ENCODE results near the gene HLA-E. TPM values are rescaled to one million over a fixed set of nuclear protein-coding genes. Genes with fewer than 3 reads are reported as not detected.

HLA-E gene
- total and polyA plus RNA-seq, 2 of the 13 experiments (the other 11 are each of a cell fraction or from before 2014, with no cell fraction given) = 45.2 to 90.4 TPM

GRCh38 chr6:30489081-30490025 is at the start of gene HLA-E (continued):
- TF ChIP-seq, protein P1, sequence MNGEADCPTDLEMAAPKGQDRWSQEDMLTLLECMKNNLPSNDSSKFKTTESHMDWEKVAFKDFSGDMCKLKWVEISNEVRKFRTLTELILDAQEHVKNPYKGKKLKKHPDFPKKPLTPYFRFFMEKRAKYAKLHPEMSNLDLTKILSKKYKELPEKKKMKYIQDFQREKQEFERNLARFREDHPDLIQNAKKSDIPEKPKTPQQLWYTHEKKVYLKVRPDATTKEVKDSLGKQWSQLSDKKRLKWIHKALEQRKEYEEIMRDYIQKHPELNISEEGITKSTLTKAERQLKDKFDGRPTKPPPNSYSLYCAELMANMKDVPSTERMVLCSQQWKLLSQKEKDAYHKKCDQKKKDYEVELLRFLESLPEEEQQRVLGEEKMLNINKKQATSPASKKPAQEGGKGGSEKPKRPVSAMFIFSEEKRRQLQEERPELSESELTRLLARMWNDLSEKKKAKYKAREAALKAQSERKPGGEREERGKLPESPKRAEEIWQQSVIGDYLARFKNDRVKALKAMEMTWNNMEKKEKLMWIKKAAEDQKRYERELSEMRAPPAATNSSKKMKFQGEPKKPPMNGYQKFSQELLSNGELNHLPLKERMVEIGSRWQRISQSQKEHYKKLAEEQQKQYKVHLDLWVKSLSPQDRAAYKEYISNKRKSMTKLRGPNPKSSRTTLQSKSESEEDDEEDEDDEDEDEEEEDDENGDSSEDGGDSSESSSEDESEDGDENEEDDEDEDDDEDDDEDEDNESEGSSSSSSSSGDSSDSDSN (CRISPR knock-in tag; IDR thresholded peaks at IDR 0.05) = peak; percentile 55
- TF ChIP-seq KLF13 (CRISPR knock-in tag; IDR thresholded peaks at IDR 0.05) (no peak), CCAR2 (optimal IDR thresholded peaks at IDR 0.05; ENCODE audit: low read depth, low read length) (no peak), ZNF639 (CRISPR knock-in tag; conservative IDR thresholded peaks at IDR 0.05) (no peak; the same call in 1 of the 2 replicates), ZBTB42 (CRISPR knock-in tag; IDR thresholded peaks at IDR 0.05) (no peak), ZHX1 (CRISPR knock-in tag; IDR thresholded peaks at IDR 0.05; ENCODE audit: low read depth) (no peak), ZSCAN12 (CRISPR knock-in tag; IDR thresholded peaks at IDR 0.05) (no peak), ZNF460 (CRISPR knock-in tag; IDR thresholded peaks at IDR 0.05; ENCODE audit: borderline replicate concordance) (peak; percentile 96), ZNF121 (CRISPR knock-in tag; IDR thresholded peaks at IDR 0.05) (no peak), LCORL (IDR thresholded peaks at IDR 0.05) (0 out of 2 replicates have a peak, but pooled peaks have one; percentile 27), LCORL (CRISPR knock-in tag; IDR thresholded peaks at IDR 0.05) (peak; percentile 17; the same call in 1 of the 2 replicates), SSRP1 (CRISPR knock-in tag; IDR thresholded peaks at IDR 0.05) (no peak), ZFYVE20 (CRISPR knock-in tag; IDR thresholded peaks at IDR 0.05; ENCODE audit: borderline replicate concordance, low read depth) (no peak), KDM1A (CRISPR knock-in tag; IDR thresholded peaks at IDR 0.05) (peak; percentile 80; the same call in 1 of the 2 replicates), ZNF275 (CRISPR knock-in tag; IDR thresholded peaks at IDR 0.05; ENCODE audit: borderline replicate concordance) (peak; percentile 19; the same call in 1 of the 2 replicates), SAP130 (CRISPR knock-in tag; IDR thresholded peaks at IDR 0.05; ENCODE audit: low read depth) (peak; percentile 68), POGZ (CRISPR knock-in tag; IDR thresholded peaks at IDR 0.05) (peak; percentile 19; the same call in 1 of the 2 replicates), ARNT (IDR thresholded peaks at IDR 0.05) (no peak), SMAD3 (CRISPR knock-in tag; IDR thresholded peaks at IDR 0.05) (peak; percentile 76; the same call in 1 of the 2 replicates)
- TF ChIP-seq, protein P2, sequence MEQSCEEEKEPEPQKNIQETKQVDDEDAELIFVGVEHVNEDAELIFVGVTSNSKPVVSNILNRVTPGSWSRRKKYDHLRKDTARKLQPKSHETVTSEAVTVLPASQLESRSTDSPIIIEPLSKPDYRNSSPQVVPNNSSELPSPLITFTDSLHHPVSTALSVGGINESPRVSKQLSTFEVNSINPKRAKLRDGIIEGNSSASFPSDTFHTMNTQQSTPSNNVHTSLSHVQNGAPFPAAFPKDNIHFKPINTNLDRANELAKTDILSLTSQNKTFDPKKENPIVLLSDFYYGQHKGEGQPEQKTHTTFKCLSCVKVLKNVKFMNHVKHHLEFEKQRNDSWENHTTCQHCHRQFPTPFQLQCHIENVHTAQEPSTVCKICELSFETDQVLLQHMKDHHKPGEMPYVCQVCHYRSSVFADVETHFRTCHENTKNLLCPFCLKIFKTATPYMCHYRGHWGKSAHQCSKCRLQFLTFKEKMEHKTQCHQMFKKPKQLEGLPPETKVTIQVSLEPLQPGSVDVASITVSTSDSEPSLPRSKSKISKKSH (CRISPR knock-in tag; IDR thresholded peaks at IDR 0.05; ENCODE audit: borderline replicate concordance) = no peak; the same call in 1 of the 2 replicates
